B cell (primary cell): ENCODE data around the gene C5orf15.
A peak's percentile ranks its signal among the peaks of the same experiment; 100 is the strongest.

Source experiments
- EZH2 ChIP-seq: IDR thresholded peaks from 2 replicates; pipeline ENCODE4 v1.6.1; 2012; ENCODE audit warnings: borderline replicate concordance, low read depth, mild to moderate bottlenecking, moderate library complexity, low read length; ENCODE audit not compliant: insufficient read depth, poor library complexity, severe bottlenecking
- TF ChIP-seq, protein P1 (sequence below): fragments of 200-600 bp; IDR thresholded peaks from one replicate; pipeline ENCODE4 v1.8.0; 2022; ENCODE audit warnings: antibody characterized with exemption, mild to moderate bottlenecking

DNA sequence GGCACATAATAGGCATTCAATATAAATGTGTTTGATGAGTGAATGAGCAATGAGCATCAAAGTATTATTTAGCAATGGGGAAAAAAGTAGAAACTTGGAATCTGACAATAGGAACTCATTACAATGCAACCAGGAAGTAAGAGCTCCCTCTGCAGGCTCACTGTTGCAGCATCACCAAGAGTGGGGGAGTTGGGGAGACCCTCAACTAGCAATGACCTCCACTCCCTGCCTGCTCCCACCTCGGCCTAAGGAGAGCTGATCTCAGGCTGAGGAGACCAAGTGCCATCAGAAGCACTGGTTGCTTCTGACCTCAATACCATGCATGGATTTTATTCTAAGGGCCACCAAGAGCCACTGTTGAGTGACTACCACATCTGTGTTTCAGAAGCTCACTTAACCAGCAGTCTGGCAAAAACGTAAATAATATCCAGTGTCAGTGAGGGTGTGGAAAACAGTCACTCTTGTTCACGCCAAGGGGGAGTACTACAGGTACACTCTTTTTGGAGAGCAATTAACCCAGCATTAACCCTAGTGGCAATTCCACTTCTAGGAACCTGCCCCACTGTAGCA, 28.3 kb upstream of the C5orf15 start:
- TF ChIP-seq, protein P1, sequence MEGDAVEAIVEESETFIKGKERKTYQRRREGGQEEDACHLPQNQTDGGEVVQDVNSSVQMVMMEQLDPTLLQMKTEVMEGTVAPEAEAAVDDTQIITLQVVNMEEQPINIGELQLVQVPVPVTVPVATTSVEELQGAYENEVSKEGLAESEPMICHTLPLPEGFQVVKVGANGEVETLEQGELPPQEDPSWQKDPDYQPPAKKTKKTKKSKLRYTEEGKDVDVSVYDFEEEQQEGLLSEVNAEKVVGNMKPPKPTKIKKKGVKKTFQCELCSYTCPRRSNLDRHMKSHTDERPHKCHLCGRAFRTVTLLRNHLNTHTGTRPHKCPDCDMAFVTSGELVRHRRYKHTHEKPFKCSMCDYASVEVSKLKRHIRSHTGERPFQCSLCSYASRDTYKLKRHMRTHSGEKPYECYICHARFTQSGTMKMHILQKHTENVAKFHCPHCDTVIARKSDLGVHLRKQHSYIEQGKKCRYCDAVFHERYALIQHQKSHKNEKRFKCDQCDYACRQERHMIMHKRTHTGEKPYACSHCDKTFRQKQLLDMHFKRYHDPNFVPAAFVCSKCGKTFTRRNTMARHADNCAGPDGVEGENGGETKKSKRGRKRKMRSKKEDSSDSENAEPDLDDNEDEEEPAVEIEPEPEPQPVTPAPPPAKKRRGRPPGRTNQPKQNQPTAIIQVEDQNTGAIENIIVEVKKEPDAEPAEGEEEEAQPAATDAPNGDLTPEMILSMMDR, result peak; percentile 72
- TF ChIP-seq EZH2, result no peak
